Heart right ventricle (tissue), 16 donors: ENCODE results near the gene HDAC9. TPM values are rescaled to one million over a fixed set of nuclear protein-coding genes. Genes with fewer than 3 reads are reported as not detected.

Experiments
- ATAC-seq, 8 donors: fragments of 200-7000 bp; cut with Tn5 transposase; one replicate each; pipeline ENCODE4 v1.9.1; 2020; ENCODE audit warnings: mild to moderate bottlenecking in 8 of 8, moderate library complexity in 8 of 8, moderate number of reproducible peaks in 1 of 8
- DNase-seq, 2 donors: peaks; one replicate each; pipeline ENCODE4 v3.0.0-alpha.2; 2020
- H3K27ac ChIP-seq, 10 donors: fragments of 200-600 bp; sonication (generic) in 2 of 10; one replicate each; pipeline versions ENCODE4 v1.5.0 to v1.8.0; 2020 to 2022; ENCODE audit warnings: mild to moderate bottlenecking in 3 of 10
- H3K27me3 ChIP-seq, 7 donors: fragments of 200-600 bp; one replicate each; pipeline ENCODE4 v1.8.0; 2021 to 2022; ENCODE audit warnings: mild to moderate bottlenecking in 2 of 7
- H3K36me3 ChIP-seq, 9 donors: fragments of 200-600 bp; sonication (generic) in 1 of 9; one replicate each; pipeline versions ENCODE4 v1.5.0 to v1.8.0; 2020 to 2022; ENCODE audit warnings: mild to moderate bottlenecking in 2 of 9
- H3K4me1 ChIP-seq, 9 donors: fragments of 200-600 bp; sonication (generic) in 1 of 9; one replicate each; pipeline versions ENCODE4 v1.5.0 to v1.8.0; 2020 to 2022; ENCODE audit warnings: mild to moderate bottlenecking in 4 of 9
- H3K4me3 ChIP-seq, 10 donors: fragments of 200-600 bp; sonication (generic) in 2 of 10; one replicate each; pipeline versions ENCODE4 v1.5.0 to v1.8.0; 2020 to 2022; ENCODE audit warnings: mild to moderate bottlenecking in 7 of 10, moderate library complexity in 2 of 10
- H3K9me3 ChIP-seq, 11 donors: fragments of 200-600 bp in 10 of 11; sonication (generic) in 2 of 11; one replicate each; pipeline versions ENCODE4 v1.5.0 to v1.8.0; 2013 to 2022; ENCODE audit warnings: mild to moderate bottlenecking in 2 of 11, control low read depth in 1 of 11, moderate library complexity in 1 of 11
- CTCF ChIP-seq, 9 donors: fragments of 200-600 bp; sonication (generic) in 2 of 9; IDR thresholded peaks; one replicate each; pipeline versions ENCODE4 v1.5.0 to v1.8.0; 2021 to 2022; ENCODE audit warnings: antibody characterized with exemption in 9 of 9, mild to moderate bottlenecking in 5 of 9, moderate library complexity in 1 of 9
- WGBS, 2 donors: extraction: QIAGEN DNeasy Blood & Tissue Kit; methylation state at CpG; one replicate each; pipeline ENCODE4 v1.1.7; 2013; ENCODE audit warnings: inconsistent platforms in 1 of 2; 5-methylcytosine and 5-hydroxymethylcytosine counted together
- intact Hi-C, 10 donors: fragments of 100-400 bp; cut with DNase I; formaldehyde crosslinking; loops; one replicate each; pipeline versions ENCODE4 v1.11.1 to v1.14.2; 2022
- polyA plus RNA-seq, 2 donors: library from polyadenylated mRNA; stranded (reverse); fragments of 200-250 nt; gene quantifications; one replicate each; pipeline ENCODE4 v1.2.3, GENCODE V29; 2013
- total RNA-seq, 10 donors: library from RNA; stranded (reverse); fragmentation: NEBNext Ultra II Directional in 3 of 10; extraction: Animal tissue kit (Norgen Biotek cat#: 25700) in 3 of 10; gene quantifications; one replicate each; pipeline versions ENCODE4 v1.2.1 to v1.2.4, GENCODE V29; 2021 to 2023
- donor health status: Arrhythmogenic right ventricular cardiomyopathy.
- donor health status: ischemic (EF 13 %, LVEDD 7.1; RV severe dilation, severe dysfunction).
- donor health status: healthy with polysubstance abuse.
- donor health status: DM: no; HTN: yes; CAD: no.
- donor health status: DM: no; HTN: no; CAD: no.
- donor health status: ischemic (EF 25% LVEDD 6.9; RV normal size, moderate dysfunction).
- donor health status: ischemic (EF 25% LVEDD 5.7; RV mildly dilated, moderate dysfunction).
- donor health status: healthy.
- donor health status: DM: yes; HTN: yes; CAD: no.
- donor health status: Ischemic cardiomyopathy.
- donor health status: ischemic (EF 35%, LVEDD 5.7; RV mildly dilated, moderate dysfunction).
- donor health status: nonischemic (EF 11% LVEDD 7.7; RV severe dilation, severe dysfunction).
- donor health status: DM: yes; HTN: yes; CAD: no.
- donor health status: PGD.
- donor health status: ischemic (EF 29% LVEDD 5.4; RV normal size, mild dysfunction).
- donor health status: nonischemic (EF 23%, LVEDD 6.1; RV moderate dilation, normal function).

The HDAC9 gene
- total and polyA plus RNA-seq, 12 donors, result 1.9 to 66.1 (median 38.6) TPM

GRCh38 chr7:18580950-18581349, 85.4 kb downstream of the HDAC9 start:
- WGBS, 2 donors, result 19 to 40% methylated on average over 1 of the region's 1 CpG
- TF ChIP-seq CTCF (IDR thresholded peaks at IDR 0.05), result no peak
- Histone ChIP-seq H3K4me1 (peaks cover 0 to 30% (median 11%) of the 10 kb centered on the region in 9 donors), H3K4me3 (no peak overlapping the region), H3K27ac (peak overlapping the region in 1 of 10 donors; percentile 5), H3K9me3 (no peaks in the 10 kb centered on the region), H3K27me3 (no peaks in the 10 kb centered on the region), H3K36me3 (peaks cover 0 to 5% (median 0%) of the 10 kb centered on the region in 9 donors)
- DNase-seq (no peak), ATAC-seq (no peak)
- intact Hi-C loops, result loop anchor here in 2 of 10 donors (10.0 kb wide), 1 partner anchor 474 kb away; no protein-coding TSS in a partner anchor

GRCh38 chr7:18583305-18583704, 87.8 kb downstream of the HDAC9 start:
- Histone ChIP-seq H3K27ac (peak overlapping the region in 2 of 10 donors; percentile 32 to 39), H3K4me1 (peaks cover 0 to 22% (median 5%) of the 10 kb centered on the region in 9 donors), H3K9me3 (no peaks in the 10 kb centered on the region), H3K36me3 (peaks cover 0 to 5% (median 0%) of the 10 kb centered on the region in 9 donors), H3K27me3 (no peaks in the 10 kb centered on the region), H3K4me3 (no peak overlapping the region)
- 27 to 60% methylated on average over 2 of the region's 2 CpGs for WGBS, 2 donors
- TF ChIP-seq CTCF (IDR thresholded peaks at IDR 0.05), result no peak
- peak in 4 of 8 donors; percentile 37 to 78 (median 68) for ATAC-seq
- no peak for DNase-seq
- intact Hi-C loops, result loop anchor here in 2 of 10 donors (10.0 kb wide), 1 partner anchor 471 kb away; no protein-coding TSS in a partner anchor

GRCh38 chr7:18590241-18590640, 94.7 kb downstream of the HDAC9 start:
- peaks cover 0 to 8% (median 0%) of the 10 kb centered on the region in 9 donors for H3K4me1 ChIP-seq
- H3K27ac ChIP-seq, result no peak overlapping the region
- no peak overlapping the region for H3K4me3 ChIP-seq
- TF ChIP-seq CTCF (IDR thresholded peaks at IDR 0.05), result no peak
- no peaks in the 10 kb centered on the region for H3K9me3 ChIP-seq
- intact Hi-C loops, result loop anchor here in 5 of 10 donors (2.0 to 10.0 kb wide), 3 partner anchors 75 to 77 kb away; no protein-coding TSS in a partner anchor
- H3K36me3 ChIP-seq, result peaks cover 0 to 46% (median 7%) of the 10 kb centered on the region in 9 donors
- H3K27me3 ChIP-seq, result no peaks in the 10 kb centered on the region
- 67 to 68% methylated on average over 7 of the region's 7 CpGs for WGBS, 2 donors
- peak in 1 of 8 donors; percentile 22 for ATAC-seq
- DNase-seq, result no peak

- H3K4me3 ChIP-seq, result no peak overlapping the region
- H3K27me3 ChIP-seq, result no peaks in the 10 kb centered on the region
- TF ChIP-seq CTCF (IDR thresholded peaks at IDR 0.05), result peak; percentile 21 to 71 (median 60)
- 13% methylated on average over 1 of the region's 1 CpG for WGBS, 2 donors
- no peak overlapping the region for H3K27ac ChIP-seq
- H3K36me3 ChIP-seq, result peaks cover 0 to 47% (median 10%) of the 10 kb centered on the region in 9 donors
- peak in 3 of 8 donors; percentile 30 to 54 (median 52) for ATAC-seq
- H3K9me3 ChIP-seq, result no peaks in the 10 kb centered on the region
- peaks cover 0 to 8% (median 0%) of the 10 kb centered on the region in 9 donors for H3K4me1 ChIP-seq
- no peak for DNase-seq
- intact Hi-C loops, result loop anchor here in 5 of 10 donors (2.0 to 10.0 kb wide), 3 partner anchors 74 to 76 kb away; no protein-coding TSS in a partner anchor
These were observed 95.3 kb downstream of the HDAC9 start for GRCh38 chr7:18590744-18591340.
